SH-SY5Y (cell line): ENCODE results near the gene ZNF212.

ENCODE experiments used
- GATA2 ChIP-seq: IDR thresholded peaks from 2 replicates; pipeline ENCODE4 v1.6.1; 2011; ENCODE audit warnings: mild to moderate bottlenecking, low read depth, low read length
- GATA3 ChIP-seq: IDR thresholded peaks from 2 replicates; pipeline ENCODE4 v1.6.1; 2011; ENCODE audit warnings: low read depth, mild to moderate bottlenecking, low read length, moderate library complexity

GRCh38 chr7:149253665-149254064, 14.2 kb downstream of the ZNF212 start:
- TF ChIP-seq GATA3 = no peak
- TF ChIP-seq GATA2 = no peak
